HEK293 (cell line): ENCODE results near the gene IBA57.

ENCODE experiments used
- CTCF ChIA-PET: fragments of 350-600 bp; formaldehyde crosslinking; extraction: SDS; loops from one replicate; lab custom pipeline; 2021; ENCODE audit warnings: antibody characterized with exemption; lab: Yijun Ruan, JAX
- POLR2A ChIA-PET: fragments of 300-600 bp; formaldehyde crosslinking; extraction: SDS; loops from one replicate; lab custom pipeline; 2020; ENCODE audit warnings: antibody characterized with exemption, inconsistent platforms; lab: Yijun Ruan, JAX
- H3K27ac ChIP-seq: fragments of 200-500 bp; sonication (Bioruptor generic); 2 replicates; pipeline ENCODE4 v1.5.1; 2014; ENCODE audit warnings: low read depth, low read length, control low read depth, inconsistent platforms; ENCODE audit errors: extremely low read depth
- H3K36me3 ChIP-seq, 2 experiments: fragments of 200-500 bp in 1 of 2; sonication (Bioruptor generic) in 1 of 2; 1 replicate in 1 of 2; 2 replicates in 1 of 2; pipeline ENCODE4 v1.5.1; 2014 to 2017; ENCODE audit warnings: inconsistent platforms in 2 of 2, low read length in 2 of 2; ENCODE audit not compliant: control insufficient read depth in 2 of 2, insufficient read depth in 1 of 2
- H3K4me1 ChIP-seq: fragments of 200-500 bp; sonication (Bioruptor generic); 2 replicates; pipeline ENCODE4 v1.5.1; 2014; ENCODE audit warnings: mild to moderate bottlenecking, low read length, inconsistent platforms; ENCODE audit not compliant: control insufficient read depth, insufficient read depth
- H3K4me3 ChIP-seq: 2 replicates; pipeline ENCODE4 v1.5.1; 2011; ENCODE audit warnings: low read depth, mild to moderate bottlenecking, control low read depth, low read length, moderate library complexity
- H3K9me3 ChIP-seq: fragments of 200-500 bp; sonication (Bioruptor generic); 2 replicates; pipeline ENCODE4 v1.5.1; 2014; ENCODE audit warnings: low read depth, low read length, inconsistent platforms; ENCODE audit not compliant: control insufficient read depth, insufficient read depth
- KLF1 ChIP-seq: fragments of 450-650 bp; formaldehyde crosslinking; IDR thresholded peaks from 2 replicates; pipeline ENCODE4 v1.5.1; 2016; ENCODE audit warnings: missing biosample characterization, missing genetic modification characterization
- KLF8 ChIP-seq: fragments of 450-650 bp; formaldehyde crosslinking; IDR thresholded peaks from 2 replicates; pipeline ENCODE4 v1.5.1; 2016; ENCODE audit warnings: missing biosample characterization, missing genetic modification characterization
- MEIS1 ChIP-seq: sonication (generic); formaldehyde crosslinking; IDR thresholded peaks from 2 replicates; pipeline ENCODE4 v1.8.1; 2022; ENCODE audit warnings: missing genetic modification reagents, mild to moderate bottlenecking, borderline replicate concordance
- SALL2 ChIP-seq: fragments of 450-650 bp; formaldehyde crosslinking; IDR thresholded peaks from 2 replicates; pipeline ENCODE4 v1.5.0; 2017; ENCODE audit warnings: missing biosample characterization, mild to moderate bottlenecking, missing genetic modification characterization, borderline replicate concordance
- SCRT2 ChIP-seq: fragments of 450-650 bp; formaldehyde crosslinking; IDR thresholded peaks from 2 replicates; pipeline ENCODE4 v1.5.1; 2016; ENCODE audit warnings: missing biosample characterization, missing genetic modification characterization
- SETDB1 ChIP-seq: IDR thresholded peaks from one replicate; pipeline ENCODE4 v1.6.1; 2017; ENCODE audit warnings: mild to moderate bottlenecking, low read length, moderate library complexity, mixed read lengths; ENCODE audit not compliant: insufficient read length
- ZBTB10 ChIP-seq: fragments of 450-650 bp; formaldehyde crosslinking; IDR thresholded peaks from 2 replicates; pipeline ENCODE4 v1.5.1; 2016; ENCODE audit warnings: missing biosample characterization, missing genetic modification characterization
- ZBTB11 ChIP-seq: fragments of 450-650 bp; formaldehyde crosslinking; conservative IDR thresholded peaks from 2 replicates; pipeline ENCODE4 v1.5.1; 2016; ENCODE audit warnings: low read depth, missing biosample characterization, missing genetic modification characterization
- ZBTB8A ChIP-seq: fragments of 450-650 bp; formaldehyde crosslinking; IDR thresholded peaks from 2 replicates; pipeline ENCODE4 v1.5.1; 2016; ENCODE audit warnings: missing biosample characterization, missing genetic modification characterization
- ZFHX2 ChIP-seq: fragments of 450-650 bp; formaldehyde crosslinking; conservative IDR thresholded peaks from 2 replicates; pipeline ENCODE4 v1.5.1; 2016; ENCODE audit warnings: missing biosample characterization, missing genetic modification characterization
- ZNF112 ChIP-seq: fragments of 450-650 bp; formaldehyde crosslinking; IDR thresholded peaks from 2 replicates; pipeline ENCODE4 v1.5.0; 2017; ENCODE audit warnings: missing biosample characterization, missing genetic modification characterization
- ZNF114 ChIP-seq: fragments of 450-650 bp; formaldehyde crosslinking; IDR thresholded peaks from 2 replicates; pipeline ENCODE4 v1.5.0; 2017; ENCODE audit warnings: missing biosample characterization, missing genetic modification characterization
- ZNF175 ChIP-seq: fragments of 450-650 bp; formaldehyde crosslinking; IDR thresholded peaks from 2 replicates; pipeline ENCODE4 v1.5.1; 2016; ENCODE audit warnings: missing biosample characterization, missing genetic modification characterization
- ZNF221 ChIP-seq: fragments of 450-650 bp; formaldehyde crosslinking; IDR thresholded peaks from 2 replicates; pipeline ENCODE4 v1.5.1; 2017; ENCODE audit warnings: missing biosample characterization, missing genetic modification characterization, borderline replicate concordance
- ZNF292 ChIP-seq: fragments of 450-650 bp; formaldehyde crosslinking; IDR thresholded peaks from 2 replicates; pipeline ENCODE4 v1.5.1; 2016; ENCODE audit warnings: low read depth, missing biosample characterization, missing genetic modification characterization, borderline replicate concordance
- ZNF302 ChIP-seq: fragments of 450-650 bp; formaldehyde crosslinking; IDR thresholded peaks from 2 replicates; pipeline ENCODE4 v1.5.1; 2016; ENCODE audit warnings: missing biosample characterization, missing genetic modification characterization, low read depth
- ZNF48 ChIP-seq: fragments of 450-650 bp; formaldehyde crosslinking; IDR thresholded peaks from 2 replicates; pipeline ENCODE4 v1.5.1; 2016; ENCODE audit warnings: missing biosample characterization, missing genetic modification characterization
- ZNF544 ChIP-seq: fragments of 450-650 bp; formaldehyde crosslinking; IDR thresholded peaks from 2 replicates; pipeline ENCODE4 v1.5.0; 2017; ENCODE audit warnings: missing biosample characterization, missing genetic modification characterization
- ZNF624 ChIP-seq: fragments of 450-650 bp; formaldehyde crosslinking; IDR thresholded peaks from 2 replicates; pipeline ENCODE4 v1.5.1; 2017; ENCODE audit warnings: missing biosample characterization, missing genetic modification characterization
- ZNF660 ChIP-seq: fragments of 450-650 bp; IDR thresholded peaks from 2 replicates; pipeline ENCODE4 v1.5.1; 2018; ENCODE audit warnings: missing biosample characterization, mild to moderate bottlenecking, missing genetic modification characterization
- ZNF670 ChIP-seq: fragments of 450-650 bp; formaldehyde crosslinking; IDR thresholded peaks from 2 replicates; pipeline ENCODE4 v1.5.1; 2016; ENCODE audit warnings: missing biosample characterization, missing genetic modification characterization, low read depth
- ZNF701 ChIP-seq: fragments of 450-650 bp; formaldehyde crosslinking; IDR thresholded peaks from 2 replicates; pipeline ENCODE4 v1.5.1; 2016; ENCODE audit warnings: missing biosample characterization, missing genetic modification characterization
- ZNF837 ChIP-seq: fragments of 450-650 bp; formaldehyde crosslinking; IDR thresholded peaks from 2 replicates; pipeline ENCODE4 v1.5.1; 2016; ENCODE audit warnings: missing biosample characterization, missing genetic modification characterization
- ZSCAN23 ChIP-seq: fragments of 450-650 bp; formaldehyde crosslinking; IDR thresholded peaks from 2 replicates; pipeline ENCODE4 v1.5.1; 2016; ENCODE audit warnings: missing biosample characterization, missing genetic modification characterization
- TF ChIP-seq, protein P1 (sequence below): fragments of 450-650 bp; formaldehyde crosslinking; IDR thresholded peaks from 2 replicates; pipeline ENCODE4 v1.5.1; 2016; ENCODE audit warnings: missing biosample characterization, missing genetic modification characterization

Gene IBA57

DNA sequence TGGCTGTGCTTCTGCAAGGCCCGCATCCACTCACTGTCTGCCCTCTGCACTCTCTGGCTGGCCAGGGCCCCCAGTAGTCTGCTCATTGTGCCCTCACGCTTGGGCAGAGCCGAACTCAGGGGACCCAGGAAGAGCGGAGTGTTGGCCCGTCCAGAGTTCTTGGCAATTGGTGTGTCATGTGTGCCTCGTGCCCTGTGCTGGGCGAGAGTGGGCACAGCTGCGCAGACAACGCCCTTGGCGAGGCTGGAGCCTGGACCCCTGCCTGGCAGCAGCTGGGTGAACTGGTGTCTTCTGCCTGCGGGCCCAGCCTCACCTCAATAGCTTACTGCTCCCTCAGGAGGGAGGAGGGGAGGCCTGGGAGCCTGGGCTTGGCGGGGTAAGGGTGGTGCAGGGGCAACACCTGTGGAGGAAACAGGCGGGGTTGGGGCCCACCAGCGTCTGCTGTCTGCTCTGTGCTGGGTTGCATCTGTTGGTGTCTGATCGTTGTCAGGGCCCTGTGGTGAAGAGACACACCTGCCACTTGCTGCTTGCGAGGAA, 23.4 kb upstream of the IBA57 start (continued):
- TF ChIP-seq SCRT2 (tag by site-specific recombination) (peak; percentile 29; the same call in 1 of the 2 replicates), KLF8 (tag by site-specific recombination) (no peak), ZNF114 (no peak), ZNF701 (tag by site-specific recombination) (no peak), SALL2 (no peak), ZNF624 (tag by site-specific recombination) (no peak), ZBTB11 (tag by site-specific recombination) (no peak)
- TF ChIP-seq, protein P1, sequence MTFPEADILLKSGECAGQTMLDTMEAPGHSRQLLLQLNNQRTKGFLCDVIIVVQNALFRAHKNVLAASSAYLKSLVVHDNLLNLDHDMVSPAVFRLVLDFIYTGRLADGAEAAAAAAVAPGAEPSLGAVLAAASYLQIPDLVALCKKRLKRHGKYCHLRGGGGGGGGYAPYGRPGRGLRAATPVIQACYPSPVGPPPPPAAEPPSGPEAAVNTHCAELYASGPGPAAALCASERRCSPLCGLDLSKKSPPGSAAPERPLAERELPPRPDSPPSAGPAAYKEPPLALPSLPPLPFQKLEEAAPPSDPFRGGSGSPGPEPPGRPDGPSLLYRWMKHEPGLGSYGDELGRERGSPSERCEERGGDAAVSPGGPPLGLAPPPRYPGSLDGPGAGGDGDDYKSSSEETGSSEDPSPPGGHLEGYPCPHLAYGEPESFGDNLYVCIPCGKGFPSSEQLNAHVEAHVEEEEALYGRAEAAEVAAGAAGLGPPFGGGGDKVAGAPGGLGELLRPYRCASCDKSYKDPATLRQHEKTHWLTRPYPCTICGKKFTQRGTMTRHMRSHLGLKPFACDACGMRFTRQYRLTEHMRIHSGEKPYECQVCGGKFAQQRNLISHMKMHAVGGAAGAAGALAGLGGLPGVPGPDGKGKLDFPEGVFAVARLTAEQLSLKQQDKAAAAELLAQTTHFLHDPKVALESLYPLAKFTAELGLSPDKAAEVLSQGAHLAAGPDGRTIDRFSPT (tag by site-specific recombination), result 0 out of 2 replicates have a peak, but pooled peaks have one; percentile 28
- TF ChIP-seq, all 188 proteins: peak for 3

DNA sequence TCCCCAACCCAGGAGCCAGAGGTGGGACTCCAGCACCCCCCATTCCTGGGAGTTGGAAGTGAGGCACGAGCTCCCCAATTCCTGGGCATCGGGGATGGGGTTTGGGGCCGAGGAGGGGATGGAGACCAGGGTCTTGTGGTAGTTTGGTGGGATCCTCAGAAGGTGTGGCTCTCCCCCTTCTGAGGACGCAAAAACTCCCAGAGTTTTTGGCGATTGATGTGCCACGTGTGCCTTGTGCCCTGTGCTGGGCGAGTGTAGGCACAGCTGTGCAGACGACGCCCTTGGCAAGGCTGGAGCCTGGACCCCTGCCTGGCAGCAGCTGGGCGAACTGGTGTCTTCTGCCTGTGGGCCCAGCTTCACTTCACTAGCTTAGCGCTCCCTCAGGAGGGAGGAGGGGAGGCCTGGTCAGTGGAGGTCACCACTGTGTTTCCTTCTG, 22.9 kb upstream of the IBA57 start:
- Histone ChIP-seq H3K4me3 (no peak overlapping the region), H3K9me3 (no peaks in the 10 kb centered on the region), H3K36me3 (peaks cover 0 to 40% of the 10 kb centered on the region in 2 experiments; a peak in 1 of 3 replicates), H3K27ac (no peak overlapping the region)
- POLR2A ChIA-PET, result interaction anchor here (1.2 to 3.7 kb wide), 2 partner anchors 22 to 33 kb away, joined by 3 to 22 read pairs; partner anchors contain the start of gene IBA57
- CTCF ChIA-PET, result interaction anchor here (1.9 kb wide), 1 partner anchor 23 kb away, joined by 23 read pairs; the partner anchor contains the start of gene IBA57
- TF ChIP-seq ZNF112 (no peak), ZBTB8A (tag by site-specific recombination) (peak; percentile 50)
- TF ChIP-seq, all 188 proteins: peak for 1
- H3K4me1 ChIP-seq, result peaks cover 13% of the 10 kb centered on the region

DNA sequence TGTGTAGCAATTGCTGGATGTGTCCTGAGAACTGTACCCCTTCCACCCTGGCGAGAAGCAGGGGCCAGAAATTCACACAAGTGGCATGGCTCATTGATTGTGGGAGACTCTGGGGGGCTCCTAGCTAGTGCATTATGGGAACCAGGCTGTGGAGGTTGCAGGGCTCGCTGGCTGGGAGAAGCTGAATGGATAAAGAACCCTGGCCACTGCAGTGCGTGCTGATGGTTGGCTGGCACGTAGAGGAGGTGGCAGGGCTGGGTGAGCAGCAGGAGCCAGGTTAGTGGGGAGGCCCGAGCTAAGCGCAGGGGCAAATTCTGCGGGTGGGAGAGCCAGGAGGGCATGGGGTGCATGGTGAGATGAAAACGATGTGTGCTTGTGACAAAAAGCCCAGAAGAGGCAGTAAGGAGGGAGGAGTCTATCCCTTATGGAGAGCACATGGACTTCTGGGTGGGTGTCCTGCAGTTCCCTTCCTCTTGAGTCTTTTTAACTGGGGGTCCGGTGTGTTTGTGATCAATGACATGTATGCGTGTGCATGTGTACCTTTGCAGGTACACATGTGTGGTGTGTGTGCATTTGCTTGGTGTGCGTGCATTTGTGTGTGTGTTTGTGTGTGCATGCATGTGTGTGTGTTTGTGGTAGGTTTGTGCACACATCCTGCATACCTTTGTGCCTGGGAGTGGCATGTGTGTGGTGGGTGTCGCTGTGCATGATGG, 22.0 kb upstream of the IBA57 start:
- CTCF ChIA-PET, result interaction anchor here (0.6 to 1.9 kb wide), 5 partner anchors 13 to 144 kb away, joined by 3 to 23 read pairs (median 4); partner anchors contain the start of gene IBA57
- Histone ChIP-seq H3K36me3 (peaks cover 0 to 49% of the 10 kb centered on the region in 2 experiments; a peak in 1 of 3 replicates), H3K4me3 (no peak overlapping the region), H3K9me3 (no peaks in the 10 kb centered on the region), H3K27ac (0 out of 2 replicates have a peak overlapping the region, but pooled peaks have one; percentile 2), H3K4me1 (peaks cover 13% of the 10 kb centered on the region)
- POLR2A ChIA-PET, result interaction anchor here (1.2 to 3.7 kb wide), 2 partner anchors 21 to 32 kb away, joined by 3 to 22 read pairs; partner anchors contain the start of gene IBA57
- no peak for TF ChIP-seq ZNF221 (tag by site-specific recombination)
- TF ChIP-seq ZNF837 (tag by site-specific recombination), result no peak
- no peak for TF ChIP-seq ZNF302 (tag by site-specific recombination)
- no peak for TF ChIP-seq MEIS1 (CRISPR knock-in tag)
- TF ChIP-seq ZNF544 (tag by site-specific recombination), result no peak
- TF ChIP-seq ZNF660, result no peak
- TF ChIP-seq SETDB1, result no peak
- TF ChIP-seq ZNF292 (tag by site-specific recombination), result no peak
- no peak for TF ChIP-seq ZNF670 (tag by site-specific recombination)
- TF ChIP-seq ZNF48, result no peak
- TF ChIP-seq ZBTB10 (tag by site-specific recombination), result peak; percentile 35; the same call in 1 of the 2 replicates
- peak; percentile 42; the same call in 1 of the 2 replicates for TF ChIP-seq ZFHX2 (tag by site-specific recombination)
- TF ChIP-seq ZSCAN23, result no peak
- TF ChIP-seq KLF1 (tag by site-specific recombination), result peak; percentile 38; the same call in 1 of the 2 replicates
- no peak for TF ChIP-seq ZNF175 (tag by site-specific recombination)
